ENCODE measurements around the gene PALMD. TPM values are rescaled to one million over a fixed set of nuclear protein-coding genes. Genes with fewer than 3 reads are reported as not detected.

PALMD gene
- total RNA-seq, 2 experiments from 2014 or later, result not detected

GRCh38 chr1:99731384-99731783 lies 85.5 kb downstream of the PALMD start:
- Mint-ChIP-seq H3K4me1 (ENCODE audit: low read depth) (no peaks in the 10 kb centered on the region), H3K36me3 (ENCODE audit: low read depth) (no peaks in the 10 kb centered on the region), H3K27me3 (peaks cover 1% of the 10 kb centered on the region), H3K4me3 (no peak overlapping the region), H3K9me3 (no peaks in the 10 kb centered on the region), H3K27ac (no peak overlapping the region)
- ChIA-PET CTCF (no interaction called here), POLR2A (no interaction called here)
- no peak for ATAC-seq
- DNase-seq, result no peak
- intact Hi-C loops (cut with micrococcal nuclease), result no loop called here
- no peak for TF ChIP-seq CTCF (IDR thresholded peaks at IDR 0.05)

- DNase-seq, result no peak
- POLR2A ChIA-PET, result no interaction called here
- H3K4me1 Mint-ChIP-seq (ENCODE audit: low read depth), result no peaks in the 10 kb centered on the region
Measured at GRCh38 chr1:99735852-99736251, 89.9 kb downstream of the PALMD start.

GRCh38 chr1:99737016-99737415 lies 91.1 kb downstream of the PALMD start:
- ATAC-seq, result no peak
- POLR2A ChIA-PET, result interaction anchor here (0.6 kb wide), 1 partner anchor 387 kb away, joined by 3 read pairs; no protein-coding TSS in a partner anchor
- intact Hi-C loops (cut with micrococcal nuclease), result no loop called here

More at GRCh38 chr1:99735852-99736251, 89.9 kb downstream of the PALMD start:
- CTCF ChIA-PET, result no interaction called here
- H3K27me3 Mint-ChIP-seq, result peaks cover 1% of the 10 kb centered on the region
- intact Hi-C loops (cut with micrococcal nuclease), result no loop called here
- no peaks in the 10 kb centered on the region for H3K9me3 Mint-ChIP-seq
- no peaks in the 10 kb centered on the region for H3K36me3 Mint-ChIP-seq (ENCODE audit: low read depth)
- ATAC-seq, result no peak
- no peak overlapping the region for H3K4me3 Mint-ChIP-seq
- no peak for TF ChIP-seq CTCF (IDR thresholded peaks at IDR 0.05)
- no peak overlapping the region for H3K27ac Mint-ChIP-seq

GRCh38 chr1:99738858-99739465 lies 93.0 kb downstream of the PALMD start:
- peaks cover 1% of the 10 kb centered on the region for H3K27me3 Mint-ChIP-seq
- CTCF ChIA-PET, result interaction anchor here (0.8 to 2.0 kb wide), 4 partner anchors 9 to 54 kb away, joined by 3 to 4 read pairs (median 4); no protein-coding TSS in a partner anchor
- ATAC-seq, result no peak
- TF ChIP-seq CTCF (IDR thresholded peaks at IDR 0.05), result no peak
- intact Hi-C loops (cut with micrococcal nuclease), result no loop called here
- no peak for DNase-seq
- H3K4me1 Mint-ChIP-seq (ENCODE audit: low read depth), result no peaks in the 10 kb centered on the region
- H3K9me3 Mint-ChIP-seq, result no peaks in the 10 kb centered on the region
- no peak overlapping the region for H3K27ac Mint-ChIP-seq
- H3K4me3 Mint-ChIP-seq, result no peak overlapping the region
- POLR2A ChIA-PET, result no interaction called here
- no peaks in the 10 kb centered on the region for H3K36me3 Mint-ChIP-seq (ENCODE audit: low read depth)

More at GRCh38 chr1:99737016-99737415, 91.1 kb downstream of the PALMD start:
- H3K36me3 Mint-ChIP-seq (ENCODE audit: low read depth), result no peaks in the 10 kb centered on the region
- no peak for TF ChIP-seq CTCF (IDR thresholded peaks at IDR 0.05)
- H3K4me3 Mint-ChIP-seq, result no peak overlapping the region
- no peaks in the 10 kb centered on the region for H3K4me1 Mint-ChIP-seq (ENCODE audit: low read depth)
- no peak for DNase-seq
- no peaks in the 10 kb centered on the region for H3K9me3 Mint-ChIP-seq
- no peak overlapping the region for H3K27ac Mint-ChIP-seq
- peaks cover 1% of the 10 kb centered on the region for H3K27me3 Mint-ChIP-seq
- CTCF ChIA-PET, result no interaction called here

- ATAC-seq (no peak), DNase-seq (no peak)
- H3K9me3 Mint-ChIP-seq, result no peaks in the 10 kb centered on the region
- H3K36me3 Mint-ChIP-seq (ENCODE audit: low read depth), result no peaks in the 10 kb centered on the region
- intact Hi-C loops (cut with micrococcal nuclease), result no loop called here
- no peaks in the 10 kb centered on the region for H3K27me3 Mint-ChIP-seq
- no peaks in the 10 kb centered on the region for H3K4me1 Mint-ChIP-seq (ENCODE audit: low read depth)
- TF ChIP-seq CTCF (IDR thresholded peaks at IDR 0.05), result no peak
- no peak overlapping the region for H3K4me3 Mint-ChIP-seq
- POLR2A ChIA-PET, result interaction anchor here (0.8 kb wide), 1 partner anchor 12 kb away, joined by 3 read pairs; no protein-coding TSS in a partner anchor
- H3K27ac Mint-ChIP-seq, result no peak overlapping the region
- CTCF ChIA-PET, result interaction anchor here (0.8 to 1.4 kb wide), 3 partner anchors 9 to 14 kb away, joined by 3 to 4 read pairs (median 3); no protein-coding TSS in a partner anchor
Measured at GRCh38 chr1:99740141-99740540, 94.2 kb downstream of the PALMD start.

Other genes starting within 250 kb of the PALMD start
- gene FRRS1, start 120.5 kb downstream of the PALMD start, total RNA-seq, result 1 to 10 TPM; 4.0 to 4.2 TPM
- 10 to 100 TPM; 14.2 to 14.5 TPM for gene AGL, start 204.2 kb downstream of the PALMD start, total RNA-seq